Stimulated activated naive CD8-positive, alpha-beta T cell treated with anti-CD3 and anti-CD28 coated beads, Interleukin-15, Interleukin-2, amounts not matched to agents 100 ng/mL and 50 ng/mL, for 24 hours (primary cell): ENCODE data around the gene SLC22A15.

Experiments used
- H3K27ac Mint-ChIP-seq: one replicate; pipeline ENCODE4 v1.8.0; 2021; ENCODE audit warnings: mild to moderate bottlenecking, mixed read lengths
- H3K27me3 Mint-ChIP-seq: one replicate; pipeline ENCODE4 v1.8.0; 2021; ENCODE audit warnings: mixed read lengths
- H3K36me3 Mint-ChIP-seq: one replicate; pipeline ENCODE4 v1.8.0; 2021; ENCODE audit warnings: low read depth, mixed read lengths
- H3K4me1 Mint-ChIP-seq: one replicate; pipeline ENCODE4 v1.8.0; 2021; ENCODE audit warnings: low read depth, mixed read lengths
- H3K4me3 Mint-ChIP-seq: one replicate; pipeline ENCODE4 v1.8.0; 2021; ENCODE audit warnings: mild to moderate bottlenecking, mixed read lengths
- H3K9me3 Mint-ChIP-seq: one replicate; pipeline ENCODE4 v1.8.0; 2021; ENCODE audit warnings: mixed read lengths

Gene SLC22A15

DNA sequence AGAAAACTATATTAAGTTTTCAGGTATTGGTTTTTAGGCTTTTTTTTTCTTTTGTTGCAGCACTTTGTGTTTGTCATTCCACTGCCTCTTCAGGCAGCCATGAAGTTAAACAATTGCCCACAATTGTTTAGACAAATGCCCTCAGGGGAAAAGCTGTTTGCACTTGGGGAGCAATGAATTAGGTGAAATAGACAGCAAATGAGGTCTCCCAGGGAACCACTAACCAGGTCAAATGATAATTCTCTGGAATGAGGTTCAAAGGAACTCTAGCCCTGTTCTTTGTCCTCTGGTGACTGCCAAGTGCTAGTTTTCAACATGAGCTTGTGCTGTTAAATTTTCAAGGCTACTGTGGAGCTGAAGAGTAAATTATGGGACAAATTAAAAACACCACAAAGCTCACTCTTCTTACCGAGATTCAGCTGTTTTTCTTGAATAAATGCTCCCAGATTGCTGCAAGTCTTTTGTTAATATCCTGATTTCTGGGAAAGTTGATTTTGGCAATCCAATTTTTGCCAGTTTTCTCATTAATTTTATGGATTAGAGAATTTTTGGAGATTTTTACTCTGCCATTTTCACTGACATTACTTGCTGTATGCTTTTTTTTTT lies 119.8 kb downstream of the SLC22A15 start:
- Mint-ChIP-seq H3K27ac (no peak overlapping the region), H3K36me3 (peaks cover 4% of the 10 kb centered on the region), H3K9me3 (peaks cover 6% of the 10 kb centered on the region), H3K27me3 (peaks cover 23% of the 10 kb centered on the region), H3K4me1 (no peaks in the 10 kb centered on the region), H3K4me3 (no peak overlapping the region)

DNA sequence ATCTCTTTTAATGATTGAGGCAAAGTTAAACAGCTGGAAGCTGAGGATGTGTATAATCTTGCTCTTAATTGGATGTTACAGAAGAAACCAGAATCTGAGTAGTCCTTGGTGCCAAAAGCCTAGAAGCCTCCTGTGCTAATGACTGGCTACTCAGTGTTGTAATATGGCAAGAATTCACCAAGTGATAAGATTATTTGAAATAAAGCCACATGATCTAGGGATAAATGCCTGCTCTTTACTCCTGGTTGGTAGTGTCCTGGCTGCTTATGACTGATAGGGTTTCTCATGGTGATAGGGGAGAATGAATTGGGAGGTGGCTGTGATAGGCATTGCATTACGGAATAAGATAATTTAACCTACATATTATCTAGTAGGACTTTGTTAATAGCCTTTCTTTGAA lies 121.3 kb downstream of the SLC22A15 start:
- peaks cover 4% of the 10 kb centered on the region for H3K36me3 Mint-ChIP-seq
- H3K27ac Mint-ChIP-seq: no peak overlapping the region
- no peak overlapping the region for H3K4me3 Mint-ChIP-seq
- H3K9me3 Mint-ChIP-seq: peaks cover 4% of the 10 kb centered on the region
- no peaks in the 10 kb centered on the region for H3K4me1 Mint-ChIP-seq
- H3K27me3 Mint-ChIP-seq: peaks cover 23% of the 10 kb centered on the region

DNA sequence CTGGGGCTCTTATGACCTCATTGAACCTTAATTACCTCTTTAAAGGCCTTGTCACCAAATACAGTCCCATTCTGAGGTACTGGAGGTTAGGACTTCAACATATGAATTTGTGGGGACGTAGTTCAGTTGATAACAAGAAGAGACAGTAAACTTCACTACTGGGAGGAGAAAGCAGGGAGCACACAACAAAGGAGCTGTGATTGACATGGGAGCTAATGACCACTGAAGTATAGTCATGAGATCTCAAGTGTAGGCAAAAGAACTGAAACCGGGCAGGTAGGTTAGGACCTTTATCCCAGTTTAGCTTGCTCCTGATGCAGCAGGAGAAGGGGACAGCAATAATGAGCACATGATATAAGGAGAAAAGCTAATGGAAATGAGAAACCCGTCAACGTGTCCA lies 123.1 kb downstream of the SLC22A15 start:
- Mint-ChIP-seq H3K27ac (no peak overlapping the region), H3K36me3 (peaks cover 4% of the 10 kb centered on the region), H3K4me3 (no peak overlapping the region), H3K4me1 (no peaks in the 10 kb centered on the region), H3K27me3 (peaks cover 10% of the 10 kb centered on the region), H3K9me3 (peaks cover 4% of the 10 kb centered on the region)

DNA sequence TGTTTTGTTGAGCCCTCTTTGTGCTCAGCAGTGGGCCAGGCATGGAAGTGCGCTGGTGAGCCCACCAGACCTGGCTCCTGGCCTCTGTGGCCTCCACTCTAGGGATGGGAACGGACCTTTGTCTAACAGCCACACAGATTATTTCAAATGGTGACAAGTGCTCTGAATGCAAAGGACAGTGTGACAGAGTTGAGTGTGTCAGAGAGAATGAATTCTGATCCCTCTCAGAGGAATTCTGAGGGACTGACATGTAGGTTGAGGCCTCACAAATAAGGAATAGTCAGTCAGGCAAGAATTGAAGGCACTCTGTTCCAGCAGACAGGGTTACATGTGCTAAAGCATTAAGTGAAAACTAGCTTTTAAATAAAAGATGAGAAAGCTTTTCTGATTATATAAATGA lies 123.6 kb downstream of the SLC22A15 start:
- no peak overlapping the region for H3K4me3 Mint-ChIP-seq
- peaks cover 4% of the 10 kb centered on the region for H3K9me3 Mint-ChIP-seq
- peaks cover 8% of the 10 kb centered on the region for H3K27me3 Mint-ChIP-seq
- H3K27ac Mint-ChIP-seq: no peak overlapping the region
- peaks cover 4% of the 10 kb centered on the region for H3K36me3 Mint-ChIP-seq
- H3K4me1 Mint-ChIP-seq: no peaks in the 10 kb centered on the region

DNA sequence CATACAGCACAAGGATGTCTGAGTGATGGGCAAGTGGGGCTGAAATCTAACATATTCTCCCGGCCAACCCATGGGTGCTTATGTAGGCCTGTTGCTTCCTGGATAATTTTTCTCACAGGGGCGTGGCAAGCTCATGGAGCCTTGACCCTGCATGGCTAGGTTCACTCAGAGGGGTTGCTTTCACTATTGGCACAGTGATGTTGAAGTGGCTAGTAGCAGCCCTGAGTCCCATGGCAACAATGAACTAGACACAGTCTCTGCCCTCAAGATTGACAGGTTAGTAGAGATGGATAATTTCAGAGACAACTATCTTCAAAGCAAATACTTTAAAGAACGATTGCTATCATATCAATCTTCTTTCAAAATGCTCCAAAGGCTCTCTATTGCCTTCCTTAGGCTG lies 128.4 kb downstream of the SLC22A15 start:
- Mint-ChIP-seq H3K4me1 (no peaks in the 10 kb centered on the region), H3K4me3 (no peak overlapping the region), H3K36me3 (no peaks in the 10 kb centered on the region), H3K27ac (no peak overlapping the region), H3K27me3 (peaks cover 16% of the 10 kb centered on the region), H3K9me3 (no peaks in the 10 kb centered on the region)

DNA sequence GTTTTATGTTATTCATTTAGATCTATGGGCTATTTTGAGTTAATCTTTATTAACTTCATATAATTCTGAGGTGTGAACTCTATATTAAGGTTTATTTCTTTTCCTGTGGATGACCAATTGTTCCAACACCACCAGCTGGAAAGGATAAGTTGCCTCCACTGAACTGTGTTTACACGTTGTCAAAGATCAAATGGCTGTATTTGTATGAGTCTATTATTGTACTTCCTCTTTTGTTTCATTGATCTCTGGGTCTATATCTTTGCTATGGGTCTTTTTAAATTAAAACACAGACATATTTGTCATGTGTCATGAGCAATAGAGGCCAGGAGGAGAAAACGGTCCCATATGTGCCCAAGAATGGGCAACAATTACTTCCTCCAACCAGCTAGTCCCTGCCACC lies 129.7 kb downstream of the SLC22A15 start:
- Mint-ChIP-seq H3K27ac (no peak overlapping the region), H3K36me3 (no peaks in the 10 kb centered on the region), H3K27me3 (peaks cover 16% of the 10 kb centered on the region), H3K4me1 (peaks cover 3% of the 10 kb centered on the region), H3K9me3 (no peaks in the 10 kb centered on the region), H3K4me3 (no peak overlapping the region)

DNA sequence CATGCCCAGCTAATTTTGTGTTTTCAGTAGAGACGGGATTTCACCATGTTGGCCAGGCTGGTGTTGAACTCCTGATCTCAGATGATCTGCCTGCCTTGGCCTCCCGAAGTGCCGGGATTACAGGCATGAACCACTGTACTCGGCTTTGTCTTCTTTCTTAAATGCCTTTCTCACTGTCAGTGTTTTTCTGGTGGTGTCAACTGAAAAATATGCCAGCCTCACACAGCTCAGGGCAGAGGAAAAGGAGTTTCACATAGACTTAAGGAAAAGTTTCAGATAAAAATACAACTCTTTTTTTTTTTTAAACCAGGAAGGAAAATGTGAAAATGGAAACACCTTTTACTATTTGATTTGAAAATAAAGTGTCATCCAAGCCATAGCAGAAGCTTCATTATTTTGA lies 130.3 kb downstream of the SLC22A15 start:
- peaks cover 5% of the 10 kb centered on the region for H3K4me1 Mint-ChIP-seq
- no peak overlapping the region for H3K4me3 Mint-ChIP-seq
- peaks cover 16% of the 10 kb centered on the region for H3K27me3 Mint-ChIP-seq
- no peaks in the 10 kb centered on the region for H3K36me3 Mint-ChIP-seq
- no peak overlapping the region for H3K27ac Mint-ChIP-seq
- H3K9me3 Mint-ChIP-seq: no peaks in the 10 kb centered on the region

DNA sequence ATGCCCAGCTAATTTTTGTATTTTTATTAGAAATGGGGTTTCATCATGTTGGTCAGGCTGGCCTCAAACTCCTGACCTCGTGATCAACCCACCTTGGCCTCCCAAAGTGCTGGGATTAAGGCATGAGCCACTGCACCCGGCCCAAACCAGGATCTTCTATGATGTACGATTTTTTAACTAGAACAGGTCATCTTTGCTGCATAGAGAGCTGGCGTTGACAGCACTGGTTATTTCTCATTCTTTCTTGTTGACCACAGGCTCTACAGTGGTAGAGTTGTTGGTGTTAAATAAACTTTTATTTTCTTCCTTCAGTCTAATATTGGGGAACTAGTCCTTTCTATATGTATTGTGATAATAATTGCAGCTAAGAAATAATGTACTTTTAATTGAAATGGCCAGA lies 131.1 kb downstream of the SLC22A15 start:
- Mint-ChIP-seq H3K36me3 (no peaks in the 10 kb centered on the region), H3K9me3 (no peaks in the 10 kb centered on the region), H3K4me3 (no peak overlapping the region), H3K27ac (no peak overlapping the region), H3K4me1 (peaks cover 5% of the 10 kb centered on the region), H3K27me3 (peaks cover 21% of the 10 kb centered on the region)

DNA sequence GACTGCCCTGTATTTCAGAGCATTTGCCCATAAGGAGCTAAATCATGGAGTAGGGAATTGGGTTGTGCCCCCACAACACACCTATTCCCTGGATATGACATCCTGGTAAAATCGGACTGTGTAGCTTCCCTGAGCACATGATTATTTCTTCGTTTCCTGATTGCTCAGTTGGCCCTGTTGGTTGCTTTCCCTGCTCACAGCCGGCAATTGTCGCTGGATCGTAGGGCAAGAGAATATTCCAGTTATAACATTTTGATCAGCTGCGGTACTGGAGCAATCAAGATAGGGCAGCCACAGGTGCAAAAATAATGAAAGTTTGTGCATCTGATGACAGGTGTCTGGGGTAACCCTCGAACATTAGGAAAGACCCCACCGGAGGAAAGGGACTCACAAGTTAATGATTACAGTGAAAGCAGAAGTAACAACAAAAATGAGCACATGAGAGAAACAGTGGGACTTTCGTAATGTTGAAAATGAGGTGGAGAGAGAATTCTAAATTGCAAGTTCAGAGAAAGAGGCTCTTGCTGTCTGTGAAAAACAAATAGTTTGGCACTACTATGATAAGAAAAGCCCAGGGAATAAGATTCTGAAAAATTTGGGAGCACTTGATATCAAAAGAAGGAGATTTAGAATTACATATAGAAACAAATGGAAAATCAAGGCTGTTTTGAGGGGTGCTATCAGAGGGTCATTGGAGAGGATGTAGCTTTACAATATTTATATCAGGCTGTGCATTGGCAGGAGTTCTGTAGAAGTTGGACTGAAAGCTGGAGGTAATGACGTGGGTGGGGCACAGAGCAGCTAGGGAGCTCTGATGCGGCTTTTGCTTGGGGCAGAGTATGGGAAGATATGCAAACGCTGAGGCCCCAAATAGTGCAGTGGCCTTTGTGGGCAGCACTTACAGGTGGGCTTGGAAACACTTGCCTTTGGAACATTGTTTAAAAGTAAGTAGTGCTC lies 134.5 kb downstream of the SLC22A15 start, which contains the start of gene MAB21L3:
TSS of gene MAB21L3 (plus strand) at position 833 of the 957 bp plus-strand sequence. CDS start 1,217 bp downstream, outside the sequence.
- peaks cover 5% of the 10 kb centered on the region for H3K4me1 Mint-ChIP-seq
- H3K27ac Mint-ChIP-seq: no peak within 1 kb of the TSS
- H3K4me3 Mint-ChIP-seq: no peak within 1 kb of the TSS
- peaks cover 23% of the 10 kb centered on the region for H3K27me3 Mint-ChIP-seq
- H3K36me3 Mint-ChIP-seq: no peaks in the 10 kb centered on the region
- no peaks in the 10 kb centered on the region for H3K9me3 Mint-ChIP-seq

DNA sequence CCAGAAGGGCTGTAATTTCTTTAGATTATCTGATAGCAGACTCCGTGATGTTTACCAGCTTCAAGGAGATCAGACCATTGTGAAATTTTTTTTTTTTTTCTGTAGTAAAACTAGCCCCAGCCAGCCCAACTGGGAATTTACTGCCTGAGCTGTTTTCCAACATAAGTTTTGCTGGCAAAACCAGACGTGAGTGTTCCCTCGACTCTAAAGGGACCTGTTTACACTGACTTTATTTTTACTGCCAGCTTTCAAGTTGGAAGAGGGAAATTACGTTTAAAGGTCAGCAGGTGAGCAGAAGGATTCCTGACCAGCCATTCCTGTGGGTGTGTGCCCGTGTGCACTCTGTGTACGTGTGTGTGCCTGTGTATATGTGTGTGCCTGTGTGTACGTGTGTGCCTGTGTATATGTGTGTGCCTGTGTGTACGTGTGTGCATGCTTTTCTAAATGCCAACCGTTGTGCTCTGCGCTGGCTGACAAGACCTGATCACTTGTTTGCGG lies 135.3 kb downstream of the SLC22A15 start:
- H3K4me1 Mint-ChIP-seq: peaks cover 5% of the 10 kb centered on the region
- peaks cover 23% of the 10 kb centered on the region for H3K27me3 Mint-ChIP-seq
- H3K9me3 Mint-ChIP-seq: no peaks in the 10 kb centered on the region
- no peaks in the 10 kb centered on the region for H3K36me3 Mint-ChIP-seq
- no peak overlapping the region for H3K27ac Mint-ChIP-seq
- H3K4me3 Mint-ChIP-seq: no peak overlapping the region

DNA sequence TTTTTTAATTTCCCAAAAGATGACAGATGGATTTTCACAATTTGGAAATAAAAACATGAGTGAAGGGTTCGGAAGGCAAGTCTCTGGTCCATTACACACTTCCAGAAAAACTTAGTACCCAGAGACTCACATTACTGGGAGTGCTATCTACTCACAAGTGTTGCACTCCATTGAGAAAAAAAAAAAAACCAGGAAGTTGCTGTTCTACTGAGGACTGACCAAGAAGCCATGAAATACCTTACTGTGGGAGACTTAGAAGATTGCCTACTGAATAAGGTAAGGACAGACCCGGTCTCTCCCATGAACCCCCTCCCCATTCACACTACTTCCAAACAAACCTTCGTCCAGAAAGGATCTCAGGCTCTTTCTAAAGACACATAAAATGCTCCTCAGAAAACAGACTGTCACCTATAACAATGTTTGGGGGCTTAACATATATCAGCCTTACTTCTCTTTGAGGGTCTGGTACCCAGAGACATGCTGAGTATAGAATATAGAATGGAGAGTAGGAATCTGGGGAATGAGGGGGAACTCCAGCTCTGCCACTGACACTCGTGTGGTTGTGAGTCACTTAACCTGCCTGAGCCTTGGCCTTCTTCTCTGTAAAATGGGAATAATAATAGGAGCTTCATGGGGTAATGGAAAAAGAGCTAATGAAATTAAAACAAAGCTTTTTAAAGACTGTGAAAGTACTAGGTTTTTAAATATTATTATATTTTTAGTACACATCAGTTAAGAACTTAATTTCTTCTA lies 136.3 kb downstream of the SLC22A15 start:
- H3K4me3 Mint-ChIP-seq: no peak overlapping the region
- H3K36me3 Mint-ChIP-seq: no peaks in the 10 kb centered on the region
- H3K27me3 Mint-ChIP-seq: peaks cover 21% of the 10 kb centered on the region
- H3K9me3 Mint-ChIP-seq: no peaks in the 10 kb centered on the region
- H3K4me1 Mint-ChIP-seq: peaks cover 5% of the 10 kb centered on the region
- no peak overlapping the region for H3K27ac Mint-ChIP-seq

DNA sequence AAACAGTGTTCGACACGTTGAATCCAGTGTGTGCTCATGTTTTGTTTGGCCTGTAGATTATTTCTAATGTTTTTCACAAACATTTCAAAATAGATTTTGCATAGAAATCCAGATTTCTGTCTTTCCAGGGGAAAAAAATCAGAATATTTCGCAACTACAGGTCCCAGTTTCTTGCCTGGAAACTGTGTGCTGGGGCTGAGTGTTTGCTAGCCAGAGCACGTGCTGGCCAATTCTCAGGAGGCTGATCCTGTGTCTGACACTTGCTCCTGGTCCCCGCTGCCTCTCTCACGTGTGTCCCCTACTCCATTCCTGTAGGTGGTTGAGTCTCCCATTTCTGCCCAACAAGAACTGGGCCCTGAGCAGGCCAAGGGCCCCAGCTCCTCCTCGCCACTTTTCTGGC lies 137.3 kb downstream of the SLC22A15 start:
- H3K27me3 Mint-ChIP-seq: peaks cover 14% of the 10 kb centered on the region
- peaks cover 5% of the 10 kb centered on the region for H3K4me1 Mint-ChIP-seq
- no peaks in the 10 kb centered on the region for H3K36me3 Mint-ChIP-seq
- H3K9me3 Mint-ChIP-seq: no peaks in the 10 kb centered on the region
- no peak overlapping the region for H3K4me3 Mint-ChIP-seq
- H3K27ac Mint-ChIP-seq: no peak overlapping the region

DNA sequence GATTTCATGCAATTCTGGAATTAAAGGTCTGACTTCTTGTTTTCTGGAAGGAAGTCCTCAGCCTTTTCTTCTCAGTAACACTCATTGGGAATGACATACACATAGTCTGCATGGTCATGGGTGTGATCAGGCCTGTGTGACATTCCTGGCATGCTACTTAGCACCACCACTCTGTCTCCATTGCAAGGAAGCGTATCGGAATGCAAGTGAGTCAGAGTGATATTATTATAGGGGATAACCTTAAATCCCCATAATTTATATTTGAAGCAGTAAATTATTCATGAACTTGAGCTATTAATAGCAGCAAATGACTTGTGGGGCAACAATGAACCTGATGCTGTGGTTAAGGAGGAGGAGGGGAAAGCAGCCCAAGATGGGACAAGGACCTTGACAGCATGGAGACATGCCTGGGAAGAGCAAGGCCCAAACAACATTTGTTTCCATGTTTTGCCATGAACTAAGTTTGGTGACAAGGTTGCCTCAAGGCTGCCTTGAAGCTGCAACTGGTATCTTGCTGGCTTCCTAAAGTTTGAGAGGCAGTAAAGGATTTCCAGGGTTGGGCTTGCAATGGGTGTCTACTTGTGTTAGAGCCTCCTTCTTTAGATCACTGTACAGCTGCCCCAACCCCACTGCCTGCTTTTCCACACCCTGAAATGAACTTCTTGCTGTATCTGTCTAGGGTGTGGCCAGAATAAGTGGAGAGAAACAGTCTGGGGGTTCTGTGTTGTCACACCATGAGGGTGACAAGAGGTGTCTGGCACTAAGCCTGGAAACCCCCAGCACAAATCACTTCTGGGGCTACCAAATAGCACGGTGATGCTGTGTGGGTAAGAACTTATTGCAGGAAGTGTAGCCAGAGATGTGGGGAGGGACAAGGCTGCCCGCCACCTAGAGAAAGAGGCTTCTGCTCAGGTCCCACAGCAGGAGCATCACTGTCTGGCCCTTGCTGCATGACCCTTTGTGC lies 139.4 kb downstream of the SLC22A15 start:
- Mint-ChIP-seq H3K36me3 (no peaks in the 10 kb centered on the region), H3K9me3 (no peaks in the 10 kb centered on the region), H3K27me3 (peaks cover 20% of the 10 kb centered on the region), H3K4me1 (peaks cover 5% of the 10 kb centered on the region), H3K4me3 (no peak overlapping the region), H3K27ac (no peak overlapping the region)

DNA sequence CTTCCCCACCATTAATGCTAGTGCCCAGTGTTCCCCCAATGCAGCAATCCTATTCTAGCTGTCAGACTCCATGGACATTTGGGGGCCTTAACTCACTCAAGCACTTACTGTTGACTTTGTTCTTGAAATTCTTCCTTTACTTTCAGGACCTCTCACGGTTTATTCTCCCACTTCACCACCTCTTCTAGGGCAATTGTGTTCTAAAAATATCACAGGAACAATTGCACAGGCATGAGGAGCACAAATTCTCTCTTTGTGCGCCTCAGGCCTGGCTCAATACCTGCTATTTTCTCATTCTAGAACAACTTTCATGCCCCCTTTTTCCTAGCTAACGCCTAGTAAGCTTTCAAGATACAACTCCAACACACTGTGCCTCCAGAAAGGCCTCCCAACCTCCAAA lies 142.2 kb downstream of the SLC22A15 start:
- Mint-ChIP-seq H3K4me3 (no peak overlapping the region), H3K36me3 (no peaks in the 10 kb centered on the region), H3K27ac (no peak overlapping the region), H3K27me3 (peaks cover 26% of the 10 kb centered on the region), H3K4me1 (peaks cover 4% of the 10 kb centered on the region), H3K9me3 (no peaks in the 10 kb centered on the region)
